Neural progenitor cell (in vitro differentiated cells): ENCODE measurements around the gene ITGA5. TPM values are rescaled to one million over a fixed set of nuclear protein-coding genes. Genes with fewer than 3 reads are reported as not detected.

ENCODE experiments used
- DNase-seq: peaks from one replicate; pipeline ENCODE4 v3.0.0-alpha.2; 2016; ENCODE audit warnings: low spot score
- H2AFZ ChIP-seq: fragments of 200-600 bp; sonication (generic); replicated peaks from 2 replicates; pipeline ENCODE4 v1.6.1; 2016; ENCODE audit warnings: antibody characterized with exemption
- H3F3A ChIP-seq: fragments of 200-600 bp; sonication (generic); 2 replicates; pipeline ENCODE4 v1.6.1; 2016; ENCODE audit warnings: antibody characterized with exemption, low read depth
- H3K27ac ChIP-seq: fragments of 200-600 bp; sonication (generic); 2 replicates; pipeline ENCODE4 v1.5.1; 2016; ENCODE audit warnings: mild to moderate bottlenecking
- H3K27me3 ChIP-seq: fragments of 200-600 bp; sonication (generic); 2 replicates; pipeline ENCODE4 v1.6.1; 2016; ENCODE audit warnings: mild to moderate bottlenecking, moderate library complexity
- H3K36me3 ChIP-seq: fragments of 200-600 bp; sonication (generic); 2 replicates; pipeline ENCODE4 v1.5.1; 2016
- H3K4me1 ChIP-seq: fragments of 200-600 bp; sonication (generic); 2 replicates; pipeline ENCODE4 v1.6.1; 2016; ENCODE audit warnings: mixed run types
- H3K4me2 ChIP-seq: fragments of 200-600 bp; sonication (generic); 2 replicates; pipeline ENCODE4 v1.6.1; 2016
- H3K4me3 ChIP-seq: fragments of 200-600 bp; sonication (generic); 2 replicates; pipeline ENCODE4 v1.5.1; 2016
- H3K79me2 ChIP-seq: fragments of 200-600 bp; sonication (generic); 2 replicates; pipeline ENCODE4 v1.6.1; 2016; ENCODE audit warnings: low read depth
- H3K9ac ChIP-seq: fragments of 200-600 bp; sonication (generic); 2 replicates; pipeline ENCODE4 v1.6.1; 2016
- H3K9me3 ChIP-seq: fragments of 200-600 bp; sonication (generic); 2 replicates; pipeline ENCODE4 v1.5.1; 2016; ENCODE audit warnings: low read depth
- H4K20me1 ChIP-seq: fragments of 200-600 bp; sonication (generic); 2 replicates; pipeline ENCODE4 v1.6.1; 2016; ENCODE audit warnings: low read depth
- H3K27ac Mint-ChIP-seq: 3 replicates; pipeline ENCODE4 v1.8.0; 2021; ENCODE audit warnings: mixed read lengths
- H3K27me3 Mint-ChIP-seq: 2 replicates; pipeline ENCODE4 v1.8.0; 2022; ENCODE audit warnings: low read depth, mild to moderate bottlenecking, inconsistent platforms, moderate library complexity, mixed read lengths; ENCODE audit not compliant: insufficient read depth
- H3K36me3 Mint-ChIP-seq: 3 replicates; pipeline ENCODE4 v1.8.0; 2021; ENCODE audit warnings: mixed read lengths
- H3K4me1 Mint-ChIP-seq: 3 replicates; pipeline ENCODE4 v1.8.0; 2021; ENCODE audit warnings: mixed read lengths
- H3K4me3 Mint-ChIP-seq: 3 replicates; pipeline ENCODE4 v1.8.0; 2021; ENCODE audit warnings: mild to moderate bottlenecking, moderate library complexity, mixed read lengths
- H3K9me3 Mint-ChIP-seq: 3 replicates; pipeline ENCODE4 v1.8.0; 2020; ENCODE audit warnings: mixed read lengths
- CTCF ChIP-seq: fragments of 200-600 bp; sonication (generic); IDR thresholded peaks from 2 replicates; pipeline ENCODE4 v1.5.1; 2017; ENCODE audit warnings: antibody characterized with exemption, mild to moderate bottlenecking
- EZH2 ChIP-seq: fragments of 200-600 bp; sonication (generic); IDR thresholded peaks from 2 replicates; pipeline ENCODE4 v1.6.1; 2017; ENCODE audit warnings: antibody characterized with exemption, mild to moderate bottlenecking, moderate library complexity
- EZH2phosphoT487 ChIP-seq: fragments of 200-600 bp; sonication (generic); IDR thresholded peaks from 2 replicates; pipeline ENCODE4 v1.6.1; 2017; ENCODE audit warnings: antibody characterized with exemption
- total RNA-seq: library from RNA; depleted of rRNA; stranded (reverse); fragments of >200 nt; gene quantifications from 2 replicates; pipeline ENCODE4 v1.2.3, GENCODE V29; 2015; ENCODE audit warnings: low replicate concordance

ITGA5 gene
- total RNA-seq, 1 donor from 2014 or later: 37.7 TPM

GRCh38 chr12:54383041-54383609 is 35.9 kb downstream of the ITGA5 start:
- Histone ChIP-seq H3K9ac (no peak overlapping the region), H2AFZ (no peak overlapping the region), H3F3A (peaks cover 51% of the 10 kb centered on the region), H3K9me3 (no peaks in the 10 kb centered on the region), H4K20me1 (peaks cover 69% of the 10 kb centered on the region), H3K4me3 (no peak overlapping the region), H3K4me1 (peaks cover 52% of the 10 kb centered on the region), H3K36me3 (no peaks in the 10 kb centered on the region), H3K4me2 (no peak overlapping the region), H3K27ac (no peak overlapping the region), H3K27me3 (no peaks in the 10 kb centered on the region), H3K79me2 (peaks cover 28% of the 10 kb centered on the region)
- TF ChIP-seq EZH2phosphoT487: no peak
- TF ChIP-seq EZH2: no peak
- no peak for TF ChIP-seq CTCF
- no peak overlapping the region for H3K27ac Mint-ChIP-seq
- no peak overlapping the region for H3K4me3 Mint-ChIP-seq
- H3K4me1 Mint-ChIP-seq: peaks cover 61% of the 10 kb centered on the region
- H3K9me3 Mint-ChIP-seq: no peaks in the 10 kb centered on the region
- no peaks in the 10 kb centered on the region for H3K27me3 Mint-ChIP-seq
- DNase-seq: no peak
- H3K36me3 Mint-ChIP-seq: peaks cover 3% of the 10 kb centered on the region

- Histone ChIP-seq H2AFZ (no peak overlapping the region), H3K36me3 (no peaks in the 10 kb centered on the region), H3K27me3 (no peaks in the 10 kb centered on the region), H3F3A (peaks cover 31% of the 10 kb centered on the region), H3K4me2 (no peak overlapping the region), H3K9ac (no peak overlapping the region), H3K4me3 (no peak overlapping the region), H3K9me3 (no peaks in the 10 kb centered on the region), H3K4me1 (peaks cover 33% of the 10 kb centered on the region), H4K20me1 (peaks cover 72% of the 10 kb centered on the region), H3K27ac (no peak overlapping the region), H3K79me2 (peaks cover 25% of the 10 kb centered on the region)
- no peak overlapping the region for H3K27ac Mint-ChIP-seq
- H3K4me1 Mint-ChIP-seq: peaks cover 52% of the 10 kb centered on the region
- H3K36me3 Mint-ChIP-seq: peaks cover 12% of the 10 kb centered on the region
- no peak overlapping the region for H3K4me3 Mint-ChIP-seq
- no peaks in the 10 kb centered on the region for H3K9me3 Mint-ChIP-seq
- no peak for TF ChIP-seq CTCF
- TF ChIP-seq EZH2: no peak
- TF ChIP-seq EZH2phosphoT487: no peak
- H3K27me3 Mint-ChIP-seq: peaks cover 3% of the 10 kb centered on the region
- DNase-seq: no peak
Observed at GRCh38 chr12:54381136-54381535, 37.9 kb downstream of the ITGA5 start.

- H2AFZ ChIP-seq: no peak overlapping the region
- H3F3A ChIP-seq: peaks cover 20% of the 10 kb centered on the region
- peaks cover 3% of the 10 kb centered on the region for H3K27me3 Mint-ChIP-seq
- H3K36me3 Mint-ChIP-seq: peaks cover 12% of the 10 kb centered on the region
- no peak overlapping the region for H3K27ac ChIP-seq
- no peaks in the 10 kb centered on the region for H3K27me3 ChIP-seq
- no peak overlapping the region for H3K9ac ChIP-seq
- H3K4me3 ChIP-seq: peak overlapping the region; percentile 58
- H3K4me1 Mint-ChIP-seq: peaks cover 40% of the 10 kb centered on the region
- peaks cover 70% of the 10 kb centered on the region for H4K20me1 ChIP-seq
- H3K9me3 Mint-ChIP-seq: no peaks in the 10 kb centered on the region
- H3K4me3 Mint-ChIP-seq: peak overlapping the region; percentile 85
- peak overlapping the region; percentile 81 for H3K4me2 ChIP-seq
- peak; percentile 96 for DNase-seq
- H3K79me2 ChIP-seq: peaks cover 15% of the 10 kb centered on the region
- no peaks in the 10 kb centered on the region for H3K36me3 ChIP-seq
- H3K27ac Mint-ChIP-seq: no peak overlapping the region
- no peaks in the 10 kb centered on the region for H3K9me3 ChIP-seq
- TF ChIP-seq EZH2phosphoT487: no peak
- peak; percentile 100 for TF ChIP-seq CTCF
- peaks cover 18% of the 10 kb centered on the region for H3K4me1 ChIP-seq
Observed at GRCh38 chr12:54379398-54380201, 39.5 kb downstream of the ITGA5 start.
